AG04450 (cell line): ENCODE measurements around the gene MAP4K1. TPM values are rescaled to one million over a fixed set of nuclear protein-coding genes. Genes with fewer than 3 reads are reported as not detected.

Experiments
- CTCF ChIA-PET: fragments of 300-600, 350-600 bp; formaldehyde crosslinking; extraction: SDS; loops from one replicate; lab custom pipeline; 2022; ENCODE audit warnings: antibody characterized with exemption, inconsistent platforms; lab: Charles Lee
- POLR2A ChIA-PET: fragments of 350-600 bp; formaldehyde crosslinking; extraction: SDS; loops from one replicate; lab custom pipeline; 2021; ENCODE audit warnings: antibody characterized with exemption, inconsistent platforms; lab: Yijun Ruan, JAX
- DNase-seq: peaks from one replicate; pipeline ENCODE4 v3.0.0-alpha.2; 2011; ENCODE audit warnings: low read depth, low spot score
- H3K27ac ChIP-seq: one replicate; pipeline ENCODE4 v1.5.1; 2012; ENCODE audit warnings: low read depth, low read length, control low read depth
- H3K27me3 ChIP-seq: one replicate; pipeline ENCODE4 v1.6.0; 2012; ENCODE audit warnings: low read length; ENCODE audit not compliant: control insufficient read depth, insufficient read depth
- H3K4me3 ChIP-seq: 2 replicates; pipeline ENCODE4 v1.5.1; 2011; ENCODE audit warnings: mild to moderate bottlenecking, low read depth, low read length, control low read depth
- H3K9me3 ChIP-seq: 2 replicates; pipeline ENCODE4 v1.5.1; 2012; ENCODE audit warnings: low read length; ENCODE audit not compliant: control insufficient read depth, insufficient read depth
- CTCF ChIP-seq: IDR thresholded peaks from 2 replicates; pipeline ENCODE4 v1.5.1; 2011; ENCODE audit warnings: low read depth, low read length, control low read depth, inconsistent platforms
- polyA plus RNA-seq: library from polyadenylated mRNA; depleted of rRNA; stranded (reverse); fragments of >200 nt; gene quantifications from 2 replicates; pipeline ENCODE4 v1.2.3, GENCODE V29; 2011

MAP4K1 gene
- polyA plus RNA-seq, 1 experiment, result 0.09 TPM

- TF ChIP-seq CTCF, result no peak
- POLR2A ChIA-PET, result no interaction called here
Observed at GRCh38 chr19:38551450-38551813, 66.3 kb downstream of the MAP4K1 start.

GRCh38 chr19:38550376-38550775 is 67.4 kb downstream of the MAP4K1 start:
- H3K27me3 ChIP-seq, result peaks cover 6% of the 10 kb centered on the region
- H3K9me3 ChIP-seq, result no peaks in the 10 kb centered on the region; the same call in 1 of the 2 replicates
- DNase-seq, result no peak
- ChIA-PET CTCF (no interaction called here), POLR2A (no interaction called here)
- no peak overlapping the region for H3K4me3 ChIP-seq
- TF ChIP-seq CTCF, result no peak
- H3K27ac ChIP-seq, result no peak overlapping the region

More at GRCh38 chr19:38551450-38551813, 66.3 kb downstream of the MAP4K1 start:
- H3K27ac ChIP-seq, result no peak overlapping the region
- H3K9me3 ChIP-seq, result no peaks in the 10 kb centered on the region; the same call in 1 of the 2 replicates
- H3K27me3 ChIP-seq, result peaks cover 6% of the 10 kb centered on the region
- CTCF ChIA-PET, result no interaction called here
- no peak for DNase-seq
- H3K4me3 ChIP-seq, result no peak overlapping the region

DNA sequence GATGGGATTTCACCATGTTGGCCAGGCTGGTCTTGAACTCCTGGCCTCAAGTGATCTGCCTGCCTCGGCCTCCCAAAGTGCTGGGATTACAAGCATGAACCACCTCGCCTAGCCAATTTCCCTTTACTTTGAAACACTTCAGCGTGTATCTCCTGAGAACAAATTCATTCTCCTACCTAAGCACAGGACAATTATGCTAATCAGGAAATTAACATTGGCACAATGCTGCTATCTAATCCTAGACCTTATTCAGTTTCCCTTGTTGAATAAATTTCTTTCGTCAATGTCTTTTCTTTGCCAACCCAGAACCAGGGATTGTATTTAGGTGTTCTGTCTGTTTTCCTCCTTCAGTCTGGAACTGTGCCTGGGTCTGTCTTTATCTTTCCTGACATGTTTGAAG is 67.8 kb downstream of the MAP4K1 start:
- DNase-seq, result no peak
- Histone ChIP-seq H3K27ac (no peak overlapping the region), H3K27me3 (peaks cover 6% of the 10 kb centered on the region), H3K9me3 (no peaks in the 10 kb centered on the region; the same call in 1 of the 2 replicates), H3K4me3 (no peak overlapping the region)
- ChIA-PET POLR2A (no interaction called here), CTCF (interaction anchor here (0.6 kb wide), 1 partner anchor 220 kb away, joined by 5 read pairs; no protein-coding TSS in a partner anchor)
- TF ChIP-seq CTCF, result no peak

DNA sequence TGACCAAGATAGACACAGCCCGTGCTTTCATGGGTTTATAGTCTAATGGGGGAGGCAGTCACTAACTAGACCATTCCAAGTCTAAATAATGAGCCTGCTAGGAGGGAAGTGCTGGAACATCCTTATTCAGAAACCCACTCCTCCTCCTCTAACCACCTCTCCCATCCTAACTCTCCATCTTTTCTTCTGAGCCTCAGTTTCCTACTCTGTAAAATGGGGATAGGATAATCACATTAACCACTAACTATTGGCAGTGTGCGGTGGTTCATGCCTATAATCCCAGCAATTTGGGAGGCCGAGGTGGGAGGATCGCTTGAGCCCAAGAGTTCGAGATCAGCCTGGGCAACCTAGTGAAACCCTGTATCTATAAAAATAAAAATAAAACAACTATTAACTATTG is 68.7 kb downstream of the MAP4K1 start:
- peaks cover 6% of the 10 kb centered on the region for H3K27me3 ChIP-seq
- TF ChIP-seq CTCF, result no peak
- ChIA-PET CTCF (interaction anchor here (0.5 to 0.6 kb wide), 2 partner anchors 132 to 525 kb away, joined by 3 to 8 read pairs; no protein-coding TSS in a partner anchor), POLR2A (no interaction called here)
- no peak for DNase-seq
- H3K27ac ChIP-seq, result no peak overlapping the region
- H3K9me3 ChIP-seq, result no peaks in the 10 kb centered on the region; the same call in 1 of the 2 replicates
- no peak overlapping the region for H3K4me3 ChIP-seq

GRCh38 chr19:38547421-38547820 is 70.3 kb downstream of the MAP4K1 start:
- H3K27me3 ChIP-seq, result peaks cover 6% of the 10 kb centered on the region
- H3K9me3 ChIP-seq, result peaks cover 7% of the 10 kb centered on the region; the same call in 1 of the 2 replicates
- no peak overlapping the region for H3K27ac ChIP-seq
- DNase-seq, result no peak
- TF ChIP-seq CTCF, result no peak
- POLR2A ChIA-PET, result no interaction called here
- no peak overlapping the region for H3K4me3 ChIP-seq
- CTCF ChIA-PET, result no interaction called here
